ENCODE results near the gene PDYN. TPM values are rescaled to one million over a fixed set of nuclear protein-coding genes. Genes with fewer than 3 reads are reported as not detected.

Gene PDYN
- total RNA-seq, 1 donor from 2014 or later, result not detected

- intact Hi-C loops (cut with micrococcal nuclease), result no loop called here
- TF ChIP-seq CTCF (IDR thresholded peaks at IDR 0.05; ENCODE audit: borderline replicate concordance), result no peak
Measured at GRCh38 chr20:2001119-2001518, 7.3 kb upstream of the PDYN start.

GRCh38 chr20:2000285-2000684 is 6.4 kb upstream of the PDYN start:
- no peak for TF ChIP-seq CTCF (IDR thresholded peaks at IDR 0.05; ENCODE audit: borderline replicate concordance)
- DNase-seq, result no peak
- no peaks in the 10 kb centered on the region for H3K9me3 ChIP-seq (replicated peaks)
- no peak overlapping the region for H3K27ac ChIP-seq (replicated peaks)
- H3K27me3 ChIP-seq (ENCODE audit: low read depth), result peaks cover 98% of the 10 kb centered on the region
- no peak overlapping the region for H3K4me3 ChIP-seq
- intact Hi-C loops (cut with micrococcal nuclease), result no loop called here
- no peaks in the 10 kb centered on the region for H3K36me3 ChIP-seq
- H3K4me1 ChIP-seq, result no peaks in the 10 kb centered on the region

More at GRCh38 chr20:2001119-2001518, 7.3 kb upstream of the PDYN start:
- Histone ChIP-seq H3K27me3 (ENCODE audit: low read depth) (peaks cover 93% of the 10 kb centered on the region), H3K9me3 (replicated peaks) (no peaks in the 10 kb centered on the region), H3K4me3 (no peak overlapping the region), H3K4me1 (no peaks in the 10 kb centered on the region), H3K27ac (replicated peaks) (no peak overlapping the region), H3K36me3 (no peaks in the 10 kb centered on the region)
- no peak for DNase-seq

- DNase-seq, result no peak
- no peaks in the 10 kb centered on the region for H3K4me1 ChIP-seq
- peaks cover 98% of the 10 kb centered on the region for H3K27me3 ChIP-seq (ENCODE audit: low read depth)
- intact Hi-C loops (cut with micrococcal nuclease), result no loop called here
- TF ChIP-seq CTCF (IDR thresholded peaks at IDR 0.05; ENCODE audit: borderline replicate concordance), result no peak
- H3K27ac ChIP-seq (replicated peaks), result no peak overlapping the region
- no peaks in the 10 kb centered on the region for H3K36me3 ChIP-seq
- H3K4me3 ChIP-seq, result no peak overlapping the region
- no peaks in the 10 kb centered on the region for H3K9me3 ChIP-seq (replicated peaks)
Measured at GRCh38 chr20:1998715-1999114, 4.9 kb upstream of the PDYN start.

- Histone ChIP-seq H3K4me3 (no peak overlapping the region), H3K36me3 (no peaks in the 10 kb centered on the region), H3K27ac (replicated peaks) (no peak overlapping the region), H3K27me3 (ENCODE audit: low read depth) (peaks cover 98% of the 10 kb centered on the region), H3K4me1 (no peaks in the 10 kb centered on the region), H3K9me3 (replicated peaks) (no peaks in the 10 kb centered on the region)
- TF ChIP-seq CTCF (IDR thresholded peaks at IDR 0.05; ENCODE audit: borderline replicate concordance), result no peak
- DNase-seq, result no peak
- intact Hi-C loops (cut with micrococcal nuclease), result no loop called here
Measured at GRCh38 chr20:1998193-1998520, 4.3 kb upstream of the PDYN start.

- Histone ChIP-seq H3K27ac (replicated peaks) (no peak overlapping the region), H3K27me3 (ENCODE audit: low read depth) (peaks cover 98% of the 10 kb centered on the region), H3K4me1 (no peaks in the 10 kb centered on the region), H3K4me3 (no peak overlapping the region), H3K36me3 (no peaks in the 10 kb centered on the region), H3K9me3 (replicated peaks) (no peaks in the 10 kb centered on the region)
- no peak for DNase-seq
- no peak for TF ChIP-seq CTCF (IDR thresholded peaks at IDR 0.05; ENCODE audit: borderline replicate concordance)
- intact Hi-C loops (cut with micrococcal nuclease), result no loop called here
Measured at GRCh38 chr20:1997483-1998192, 3.8 kb upstream of the PDYN start.
